Naive thymus-derived CD8-positive, alpha-beta T cell (primary cell): Measurements from ENCODE around the gene CTXND2. TPM values are rescaled to one million over a fixed set of nuclear protein-coding genes. Genes with fewer than 3 reads are reported as not detected.
"Not testable (repeated sequence)": the region's sequence is repeated elsewhere in the genome, so short reads cannot be mapped to it uniquely, and the experiment has no call there.

Experiments used
- ATAC-seq, 2 donors: fragments of 150-1000 bp; cut with Tn5 transposase in 1 of 2; sonication (Bioruptor Pico), chemical (Tn5 transposase) in 1 of 2; 1 replicate in 1 of 2; 2 replicates in 1 of 2; pipeline ENCODE4 v1.10.0; 2021; ENCODE audit warnings: mild to moderate bottlenecking in 2 of 2, moderate library complexity in 2 of 2
- POLR2A ChIA-PET: fragments of 350-600 bp; sonication (Branson Sonifier 250); formaldehyde crosslinking; loops from one replicate; lab custom pipeline; 2021; ENCODE audit warnings: antibody characterized with exemption; lab: Charles Lee
- DNase-seq, 10 donors: peaks; one replicate each; pipeline versions ENCODE4 v3.0.0 to v3.0.0-alpha.2; 2020 to 2022
- H3K27ac Mint-ChIP-seq, 10 donors: one replicate each; pipeline ENCODE4 v1.8.0; 2020 to 2022; ENCODE audit warnings: mild to moderate bottlenecking in 10 of 10, mixed read lengths in 10 of 10, moderate library complexity in 4 of 10, inconsistent platforms in 1 of 10
- H3K27me3 Mint-ChIP-seq, 5 donors: one replicate each; pipeline ENCODE4 v1.8.0; 2021 to 2022; ENCODE audit warnings: mixed read lengths in 5 of 5
- H3K36me3 Mint-ChIP-seq, 3 donors: one replicate each; pipeline ENCODE4 v1.8.0; 2020 to 2022; ENCODE audit warnings: mixed read lengths in 3 of 3, mild to moderate bottlenecking in 2 of 3, inconsistent platforms in 1 of 3
- H3K4me1 Mint-ChIP-seq, 4 donors: one replicate each; pipeline ENCODE4 v1.8.0; 2021 to 2022; ENCODE audit warnings: mixed read lengths in 4 of 4
- H3K4me3 Mint-ChIP-seq, 10 donors: one replicate each; pipeline ENCODE4 v1.8.0; 2020 to 2022; ENCODE audit warnings: mild to moderate bottlenecking in 10 of 10, mixed read lengths in 10 of 10, moderate library complexity in 6 of 10, inconsistent platforms in 1 of 10
- H3K9me3 Mint-ChIP-seq, 9 donors: one replicate each; pipeline ENCODE4 v1.8.0; 2020 to 2022; ENCODE audit warnings: mixed read lengths in 9 of 9, mild to moderate bottlenecking in 3 of 9, inconsistent platforms in 1 of 9, moderate library complexity in 1 of 9
- polyA plus RNA-seq, 3 donors: library from polyadenylated mRNA; unstranded; fragments of 300-500 nt; fragmentation: Illumina TruSeq; gene quantifications; one replicate each; pipeline ENCODE4 v1.2.3, GENCODE V29; 2021
- total RNA-seq, 8 experiments: library from RNA in 2 of 8; stranded (reverse) in 2 of 8; gene quantifications; one replicate each; pipeline ENCODE4 v1.2.3 and lab custom pipeline; 2021 to 2026

The CTXND2 gene
- total and polyA plus RNA-seq, 5 experiments from 2014 or later: not detected

GRCh38 chr1:150927624-150928023, 40.7 kb downstream of the CTXND2 start:
- DNase-seq: no peak
- ATAC-seq: no peak
- Mint-ChIP-seq H3K4me3 (peak overlapping the region; percentile 49 to 99 (median 94)), H3K36me3 (peaks cover 18 to 51% (median 39%) of the 10 kb centered on the region in 3 donors), H3K9me3 (peaks cover 0 to 16% (median 3%) of the 10 kb centered on the region in 9 donors), H3K27ac (peak overlapping the region in 7 of 10 donors; percentile 57 to 98 (median 92)), H3K4me1 (peaks cover 10 to 39% (median 22%) of the 10 kb centered on the region in 4 donors), H3K27me3 (no peaks in the 10 kb centered on the region)
- POLR2A ChIA-PET: interaction anchor here (0.7 to 3.0 kb wide), 3 partner anchors 47 to 78 kb away, joined by 3 to 14 read pairs (median 4); partner anchors contain the start of gene CERS2

GRCh38 chr1:150928286-150928685, 41.4 kb downstream of the CTXND2 start:
- POLR2A ChIA-PET: interaction anchor here (0.7 kb wide), 1 partner anchor 77 kb away, joined by 3 read pairs; no protein-coding TSS in a partner anchor
- Mint-ChIP-seq H3K4me3 (peak overlapping the region in 6 of 10 donors; percentile 2 to 59 (median 45)), H3K27me3 (no peaks in the 10 kb centered on the region), H3K27ac (peak overlapping the region in 3 of 10 donors; percentile 15 to 74 (median 33)), H3K9me3 (peaks cover 0 to 17% (median 3%) of the 10 kb centered on the region in 9 donors), H3K36me3 (peaks cover 19 to 58% (median 41%) of the 10 kb centered on the region in 3 donors), H3K4me1 (peaks cover 10 to 39% (median 21%) of the 10 kb centered on the region in 4 donors)
- no peak for ATAC-seq
- DNase-seq: no peak

GRCh38 chr1:150928775-150929174, 41.8 kb downstream of the CTXND2 start:
- POLR2A ChIA-PET: not testable (repeated sequence)
- peaks cover 19 to 60% (median 41%) of the 10 kb centered on the region in 3 donors for H3K36me3 Mint-ChIP-seq
- H3K27ac Mint-ChIP-seq: peak overlapping the region in 1 of 10 donors; percentile 66

DNA sequence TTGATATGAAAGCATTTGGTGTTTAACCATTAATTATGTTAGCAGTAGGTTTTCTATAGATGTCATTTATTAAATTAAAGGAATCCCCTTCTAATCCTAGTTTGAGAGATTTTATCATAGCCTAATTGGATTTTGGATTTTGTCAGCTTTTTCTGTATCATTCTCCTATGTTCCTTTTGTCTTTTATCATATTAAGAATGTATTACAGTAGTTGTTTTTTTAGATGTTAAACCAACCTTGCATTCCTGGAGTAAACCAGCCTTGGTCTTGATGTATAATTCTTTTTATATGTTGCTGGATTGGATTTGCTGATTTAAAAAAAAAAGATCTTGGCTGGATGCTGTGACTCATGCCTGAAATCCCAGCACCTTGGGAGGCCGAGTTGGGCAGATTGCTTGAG, 44.8 kb downstream of the CTXND2 start:
- Mint-ChIP-seq H3K27me3 (no peaks in the 10 kb centered on the region), H3K27ac (no peak overlapping the region), H3K36me3 (peaks cover 19 to 83% (median 45%) of the 10 kb centered on the region in 3 donors), H3K4me3 (no peak overlapping the region), H3K9me3 (peaks cover 0 to 17% (median 3%) of the 10 kb centered on the region in 9 donors), H3K4me1 (peaks cover 13 to 39% (median 29%) of the 10 kb centered on the region in 4 donors)
- POLR2A ChIA-PET: interaction anchor here (0.6 kb wide), 1 partner anchor 7 kb away, joined by 3 read pairs; no protein-coding TSS in a partner anchor
- no peak for ATAC-seq
- peak in 2 of 10 donors; percentile 33 to 42 for DNase-seq

More at GRCh38 chr1:150928775-150929174, 41.8 kb downstream of the CTXND2 start:
- Mint-ChIP-seq H3K4me1 (peaks cover 10 to 39% (median 21%) of the 10 kb centered on the region in 4 donors), H3K4me3 (peak overlapping the region in 1 of 10 donors; percentile 14), H3K9me3 (peaks cover 0 to 17% (median 3%) of the 10 kb centered on the region in 9 donors)
- not testable (repeated sequence) for DNase-seq, H3K27me3 Mint-ChIP-seq, ATAC-seq

GRCh38 chr1:150944856-150945255, 57.9 kb downstream of the CTXND2 start:
- DNase-seq (no peak), ATAC-seq (no peak)
- Mint-ChIP-seq H3K27me3 (no peaks in the 10 kb centered on the region), H3K36me3 (peaks cover 3 to 95% (median 42%) of the 10 kb centered on the region in 3 donors), H3K9me3 (no peaks in the 10 kb centered on the region), H3K27ac (peak overlapping the region in 5 of 10 donors; percentile 6 to 74 (median 39)), H3K4me3 (no peak overlapping the region), H3K4me1 (no peaks in the 10 kb centered on the region)
- POLR2A ChIA-PET: no interaction called here

- H3K27ac Mint-ChIP-seq: peak overlapping the region in 7 of 10 donors; percentile 4 to 75 (median 35)
- DNase-seq (no peak), ATAC-seq (no peak)
- H3K9me3 Mint-ChIP-seq: no peaks in the 10 kb centered on the region
- H3K4me3 Mint-ChIP-seq: no peak overlapping the region
- POLR2A ChIA-PET: no interaction called here
- H3K27me3 Mint-ChIP-seq: no peaks in the 10 kb centered on the region
- peaks cover 5 to 88% (median 30%) of the 10 kb centered on the region in 3 donors for H3K36me3 Mint-ChIP-seq
- peaks cover 0 to 1% (median 0%) of the 10 kb centered on the region in 4 donors for H3K4me1 Mint-ChIP-seq
Observed at GRCh38 chr1:150954708-150955107, 67.8 kb downstream of the CTXND2 start.

DNA sequence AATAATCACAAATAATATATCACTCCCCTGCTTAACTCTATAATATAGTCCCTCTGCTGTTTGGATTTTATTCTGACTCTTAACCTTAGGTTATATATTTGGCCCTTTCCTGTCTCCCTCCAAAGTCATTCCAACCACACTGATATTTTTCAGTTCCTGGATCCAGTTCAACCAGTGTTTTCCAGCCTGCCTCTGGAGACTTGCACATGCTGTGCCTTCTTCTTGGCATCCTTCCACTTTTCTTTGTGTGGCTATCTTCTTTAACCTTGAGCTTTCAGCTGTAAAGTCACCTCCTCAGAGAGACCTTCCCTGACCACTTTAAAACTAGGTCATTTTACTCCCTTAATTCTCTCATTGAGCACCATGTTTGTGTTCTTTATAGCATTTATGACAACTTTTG, 68.3 kb downstream of the CTXND2 start:
- Mint-ChIP-seq H3K9me3 (no peaks in the 10 kb centered on the region), H3K4me3 (no peak overlapping the region), H3K27ac (peak overlapping the region in 6 of 10 donors; percentile 3 to 46 (median 26)), H3K36me3 (peaks cover 5 to 88% (median 32%) of the 10 kb centered on the region in 3 donors), H3K27me3 (no peaks in the 10 kb centered on the region), H3K4me1 (peaks cover 0 to 1% (median 0%) of the 10 kb centered on the region in 4 donors)
- no peak for DNase-seq
- ATAC-seq: no peak
- POLR2A ChIA-PET: no interaction called here

DNA sequence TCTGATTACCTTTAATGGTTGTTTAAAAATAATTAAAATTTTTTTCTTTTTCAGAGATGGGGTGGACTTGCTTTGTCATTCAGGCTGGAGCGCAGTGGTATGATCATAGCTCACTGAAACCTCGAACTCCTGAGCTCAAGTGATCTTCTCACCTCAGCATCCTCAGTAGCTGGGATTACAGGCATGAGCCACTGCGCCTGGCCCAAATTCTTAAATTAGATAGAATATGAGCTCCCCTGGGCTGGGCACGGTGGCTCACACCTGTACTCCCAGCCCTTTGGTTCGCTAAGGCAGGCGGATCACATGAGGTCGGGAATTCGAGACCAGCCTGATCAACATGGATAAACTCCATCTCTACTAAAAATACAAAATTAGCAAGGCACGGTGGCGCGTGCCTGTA, 70.7 kb downstream of the CTXND2 start:
- POLR2A ChIA-PET: interaction anchor here (0.6 to 0.7 kb wide), 3 partner anchors 102 to 633 kb away, joined by 3 to 4 read pairs (median 3); partner anchors contain the start of gene MLLT11
- no peak for DNase-seq
- no peak for ATAC-seq
- no peak overlapping the region for H3K4me3 Mint-ChIP-seq
- H3K27ac Mint-ChIP-seq: peak overlapping the region in 2 of 10 donors; percentile 12 to 18
- peaks cover 0 to 86% (median 22%) of the 10 kb centered on the region in 3 donors for H3K36me3 Mint-ChIP-seq
- H3K4me1 Mint-ChIP-seq: peaks cover 0 to 1% (median 0%) of the 10 kb centered on the region in 4 donors
- no peaks in the 10 kb centered on the region for H3K27me3 Mint-ChIP-seq
- H3K9me3 Mint-ChIP-seq: no peaks in the 10 kb centered on the region

- no peaks in the 10 kb centered on the region for H3K9me3 Mint-ChIP-seq
- H3K4me3 Mint-ChIP-seq: no peak overlapping the region
- DNase-seq (no peak), ATAC-seq (no peak)
- H3K4me1 Mint-ChIP-seq: peaks cover 0 to 8% (median 0%) of the 10 kb centered on the region in 4 donors
- POLR2A ChIA-PET: interaction anchor here (1.4 kb wide), 1 partner anchor 16 kb away, joined by 4 read pairs; no protein-coding TSS in a partner anchor
- no peaks in the 10 kb centered on the region for H3K27me3 Mint-ChIP-seq
- peak overlapping the region in 3 of 10 donors; percentile 36 to 88 (median 46) for H3K27ac Mint-ChIP-seq
- peaks cover 0 to 86% (median 17%) of the 10 kb centered on the region in 3 donors for H3K36me3 Mint-ChIP-seq
Observed at GRCh38 chr1:150960646-150961045, 73.7 kb downstream of the CTXND2 start.

GRCh38 chr1:150961756-150962155, 74.8 kb downstream of the CTXND2 start:
- DNase-seq: no peak
- Mint-ChIP-seq H3K4me3 (no peak overlapping the region), H3K27me3 (no peaks in the 10 kb centered on the region), H3K9me3 (no peaks in the 10 kb centered on the region), H3K27ac (peak overlapping the region in 5 of 10 donors; percentile 11 to 43 (median 29)), H3K4me1 (peaks cover 0 to 8% (median under 1%) of the 10 kb centered on the region in 4 donors), H3K36me3 (peaks cover 0 to 92% (median 17%) of the 10 kb centered on the region in 3 donors)
- POLR2A ChIA-PET: interaction anchor here (1.4 kb wide), 1 partner anchor 15 kb away, joined by 4 read pairs; no protein-coding TSS in a partner anchor
- no peak for ATAC-seq
